NCI-H69 (cell line): ENCODE measurements around the gene RAB2B.

Source experiments
- DNase-seq: peaks from one replicate; lab custom pipeline; 2025; lab: John Stamatoyannopoulos, UW

RAB2B gene

GRCh38 chr14:21476925-21477681, at the start of gene RAB2B, which contains the start of gene TOX4:
Gene RAB2B (minus strand): TSS chr14:21476959. CDS start chr14:21476872, 87 bp downstream.
Gene TOX4 (plus strand): TSS chr14:21477195. CDS start chr14:21477279, 84 bp downstream.
- peak; percentile 99 for DNase-seq

GRCh38 chr14:21525962-21526671, 49.4 kb upstream of the RAB2B start, which contains the start of gene SALL2:
Gene SALL2 (minus strand): TSS chr14:21526346. CDS start chr14:21526127, 219 bp downstream.
- peak; percentile 97 for DNase-seq

GRCh38 chr14:21525571-21525961, 48.8 kb upstream of the RAB2B start:
- DNase-seq, result peak; percentile 66

GRCh38 chr14:21524575-21525490, 48.1 kb upstream of the RAB2B start:
- no peak for DNase-seq

DNA sequence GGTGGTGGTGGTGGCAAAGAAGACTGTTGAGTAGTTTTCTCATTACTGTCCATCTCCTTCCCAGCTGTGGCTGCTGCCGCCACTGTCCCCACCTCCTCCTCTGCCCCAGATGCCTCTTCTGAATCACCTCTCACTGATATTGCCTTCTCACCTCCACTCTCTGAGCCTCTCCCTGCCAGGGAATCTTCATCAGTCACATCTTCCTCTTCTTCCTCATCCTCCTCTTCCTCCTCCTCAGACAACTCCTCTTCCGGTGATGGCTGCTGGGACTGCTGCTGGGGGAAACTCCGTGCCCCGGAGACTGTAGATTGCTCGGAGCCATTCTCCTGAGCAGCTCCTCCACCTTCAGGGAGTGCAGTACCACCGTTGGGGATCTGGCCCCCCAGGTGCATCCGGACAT, 46.4 kb upstream of the RAB2B start:
- no peak for DNase-seq

DNA sequence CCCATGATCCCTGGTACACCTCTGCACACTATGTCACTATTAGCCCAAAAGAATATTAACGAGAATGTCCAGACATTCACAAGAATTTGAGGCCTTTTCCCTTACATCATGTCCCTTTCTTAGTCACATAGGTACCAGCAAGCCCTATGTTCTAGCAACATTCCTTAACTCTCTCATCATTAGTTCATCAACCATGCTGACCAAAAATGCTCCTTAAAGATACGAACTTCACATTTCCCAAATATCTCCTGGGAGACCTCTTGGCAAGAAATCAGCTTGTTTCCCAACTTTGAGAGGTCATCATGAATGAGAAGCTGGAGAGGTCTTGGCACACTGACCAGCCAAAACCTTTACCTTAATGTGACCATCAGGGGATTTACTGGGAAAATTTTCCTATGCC, 44.7 kb upstream of the RAB2B start:
- no peak for DNase-seq

DNA sequence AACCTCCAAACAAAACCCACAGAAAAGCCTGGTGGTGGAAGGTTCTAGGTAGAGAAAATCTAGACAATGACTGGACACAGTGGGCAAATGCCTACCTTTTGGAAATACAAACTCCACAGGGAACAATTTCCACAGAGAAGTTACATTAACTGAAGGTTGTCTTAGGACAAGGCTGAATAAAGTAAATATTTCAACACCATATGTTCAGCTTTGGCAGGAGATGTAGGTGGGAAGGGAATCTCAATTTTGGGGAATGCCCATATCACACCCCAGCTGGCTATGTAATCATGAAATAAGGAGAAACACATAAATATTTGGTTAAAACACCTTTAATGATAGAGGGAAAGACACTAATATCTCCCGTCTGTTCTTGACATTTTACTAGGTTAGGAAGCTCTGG, 44.0 kb upstream of the RAB2B start:
- peak; percentile 33 for DNase-seq

GRCh38 chr14:21518725-21519124, 42.0 kb upstream of the RAB2B start:
- peak; percentile 9 for DNase-seq

DNA sequence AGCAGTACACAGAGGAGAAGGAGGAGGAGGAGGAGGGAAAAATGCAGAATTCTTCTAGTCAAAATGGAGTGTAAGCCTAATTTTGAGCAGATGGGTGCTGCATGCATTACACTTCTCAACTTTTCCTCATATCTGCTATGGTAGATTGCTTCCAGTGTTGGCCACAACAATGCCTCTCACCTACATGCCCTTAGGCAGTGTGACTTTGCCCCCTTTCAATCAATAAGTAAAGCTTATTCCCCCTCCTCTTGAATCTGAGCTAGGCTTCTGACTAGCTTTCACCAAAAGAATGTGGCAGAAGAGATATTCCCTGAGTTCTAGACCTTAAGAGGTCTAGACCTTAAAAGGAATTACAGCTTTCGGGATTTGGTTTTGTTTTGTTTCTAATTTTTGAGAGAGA, 37.6 kb upstream of the RAB2B start:
- DNase-seq, result no peak

GRCh38 chr14:21510735-21511657, 34.2 kb upstream of the RAB2B start, which contains the start of gene METTL3:
Gene METTL3 (minus strand): TSS chr14:21511340. CDS start chr14:21511223, 117 bp downstream.
- DNase-seq, result peak; percentile 100

DNA sequence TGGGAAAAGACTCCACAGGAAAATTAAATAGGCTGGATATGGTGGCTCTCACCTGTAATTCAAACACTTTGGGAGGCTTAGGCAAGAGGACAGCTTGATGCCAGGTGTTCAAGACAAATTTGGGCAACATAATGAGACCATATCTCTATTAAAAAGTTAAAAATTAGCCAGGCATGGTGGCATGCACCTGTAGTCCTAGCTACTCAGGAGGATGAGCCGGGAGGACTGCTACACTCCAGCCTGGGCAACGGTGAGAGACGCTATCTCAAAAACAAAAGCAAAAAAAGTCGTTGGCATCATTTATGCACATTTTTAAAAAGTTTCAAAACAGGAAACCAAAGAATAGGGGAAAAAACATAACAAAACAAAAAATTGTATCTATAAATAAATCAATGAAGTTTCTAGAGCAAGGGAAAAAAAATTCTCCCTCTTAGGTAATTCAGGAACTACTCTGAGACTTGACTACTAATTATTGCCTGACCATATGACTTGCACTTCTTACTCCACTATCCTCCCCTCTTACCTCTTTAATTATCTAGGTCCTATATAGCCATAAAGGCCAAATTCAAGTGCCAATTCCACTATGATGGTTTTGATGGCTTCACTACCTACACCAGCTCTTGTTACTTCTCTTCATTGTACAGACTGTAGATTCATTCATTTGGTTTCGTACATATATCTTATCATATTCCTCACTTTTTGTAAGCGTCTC, 32.8 kb upstream of the RAB2B start:
- DNase-seq, result no peak

DNA sequence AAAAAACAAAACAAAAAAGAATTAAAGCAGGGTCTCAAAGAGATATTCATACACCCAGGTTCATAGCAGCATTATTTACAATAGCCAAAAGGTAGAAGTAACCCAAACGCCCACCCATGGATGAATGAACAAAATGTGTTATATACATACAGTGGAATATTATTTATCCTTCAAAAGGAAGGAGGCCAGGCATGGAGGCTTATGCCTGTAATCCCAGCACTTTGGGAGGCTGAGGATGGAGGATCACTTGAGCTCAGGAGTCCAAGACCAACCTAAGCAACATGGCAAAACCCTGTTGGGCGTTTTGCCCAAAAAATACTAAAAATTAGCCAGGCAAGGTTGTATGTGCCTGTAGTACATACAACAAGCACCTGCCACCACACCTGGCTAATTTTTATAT, 29.8 kb upstream of the RAB2B start:
- no peak for DNase-seq

- no peak for DNase-seq
Measured at GRCh38 chr14:21505012-21505553, 28.3 kb upstream of the RAB2B start.

GRCh38 chr14:21503376-21503775, 26.6 kb upstream of the RAB2B start:
- DNase-seq, result no peak

GRCh38 chr14:21501568-21501967, 24.8 kb upstream of the RAB2B start:
- no peak for DNase-seq

DNA sequence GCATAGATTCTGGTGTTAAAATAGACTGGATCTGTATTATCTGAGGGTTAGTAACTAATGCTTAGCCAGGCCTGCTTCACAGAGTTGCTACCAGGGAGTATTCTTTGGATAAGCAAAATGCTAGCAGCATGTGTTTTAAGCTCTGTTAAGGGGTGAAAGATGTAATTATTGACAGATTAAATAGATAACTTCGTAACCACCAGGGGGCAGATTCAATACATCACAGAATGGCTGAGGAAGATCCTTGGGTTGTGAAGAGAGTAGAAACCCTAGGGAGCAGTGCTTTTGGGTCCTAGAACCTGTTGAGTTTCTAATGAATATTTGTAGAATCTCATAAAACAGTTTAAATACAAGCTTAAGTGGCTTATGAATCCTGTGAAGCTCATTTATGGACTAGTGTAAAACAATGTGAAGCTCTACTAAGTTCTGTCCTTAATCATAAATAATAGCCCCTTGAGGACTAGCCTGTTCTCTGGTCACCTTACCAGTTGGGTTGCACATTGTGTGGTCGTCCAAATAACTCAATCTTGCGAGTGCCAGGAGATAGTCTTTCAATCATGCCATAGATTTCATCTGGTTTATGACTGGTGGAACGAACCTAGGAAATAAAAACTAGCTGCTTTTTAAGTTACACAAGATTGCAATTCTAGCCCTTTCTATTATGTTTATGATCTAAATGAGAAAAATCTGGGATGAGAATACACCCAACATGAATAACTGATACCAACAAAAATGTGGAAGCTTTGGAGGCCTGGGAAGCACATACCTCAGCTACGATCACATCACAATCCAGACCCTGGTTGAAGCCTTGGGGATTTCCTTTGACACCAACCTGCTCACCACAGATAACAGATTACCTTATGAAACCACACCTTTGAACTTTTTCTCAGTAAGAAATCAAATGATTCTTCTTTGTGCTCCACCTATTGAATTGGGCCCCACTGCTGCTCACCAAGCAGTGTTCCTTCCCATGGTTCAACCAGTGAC, 22.1 kb upstream of the RAB2B start:
- DNase-seq, result peak; percentile 76

- no peak for DNase-seq
Measured at GRCh38 chr14:21496453-21496852, 19.7 kb upstream of the RAB2B start.

DNA sequence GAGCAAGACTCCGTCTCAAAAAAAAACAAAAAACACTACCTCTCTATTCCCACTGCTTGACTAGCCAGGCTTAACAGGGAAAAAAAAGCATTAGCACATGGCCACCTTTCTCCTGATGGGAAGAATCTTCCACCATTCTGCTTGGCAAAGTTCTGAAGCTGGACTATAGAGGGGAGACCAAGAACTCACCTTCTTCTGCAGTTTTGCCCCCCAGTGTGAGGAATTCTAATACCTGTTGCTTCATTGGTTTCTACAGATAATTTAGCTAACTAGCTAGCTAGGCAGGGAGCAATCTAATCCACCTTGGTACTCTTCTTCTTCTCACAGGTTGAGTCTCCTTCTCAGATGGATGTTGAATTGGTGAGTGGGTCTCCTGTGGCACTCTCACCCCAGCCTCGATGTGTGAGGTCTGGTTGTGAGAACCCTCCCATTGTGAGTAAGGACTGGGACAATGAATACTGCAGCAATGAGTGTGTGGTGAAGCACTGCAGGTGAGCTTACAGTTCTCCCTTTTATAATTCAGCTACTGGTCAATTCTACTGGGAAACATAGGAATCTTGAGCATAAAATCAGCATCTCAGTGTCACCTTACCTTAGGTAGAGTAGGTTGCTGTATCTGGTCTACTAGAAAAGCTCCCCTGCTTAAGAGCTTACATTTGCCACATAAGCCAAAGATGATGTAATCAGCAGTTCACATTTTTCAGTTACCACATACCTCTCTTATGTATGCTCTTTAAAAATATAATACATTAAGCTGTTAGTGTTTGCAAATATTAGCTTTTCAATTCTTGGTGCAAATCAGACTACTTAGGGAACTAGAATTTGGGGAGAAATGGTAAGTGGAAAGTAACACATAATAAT, 18.4 kb upstream of the RAB2B start:
- no peak for DNase-seq
